ENCODE results near the gene RNF227. TPM values are rescaled to one million over a fixed set of nuclear protein-coding genes. Genes with fewer than 3 reads are reported as not detected.

Gene RNF227
- total and polyA plus RNA-seq, 4 experiments from 2014 or later, result 2.3 to 7.4 (median 5.1) TPM

- CTCF ChIA-PET (ENCODE audit: partially characterized antibody), result interaction anchor here (0.7 to 8.0 kb wide), 11 partner anchors 9 to 148 kb away, joined by 3 to 83 read pairs (median 4); partner anchors contain the start of gene RNF227
- POLR2A ChIA-PET (ENCODE audit: partially characterized antibody), result interaction anchor here (0.5 to 7.0 kb wide), 20 partner anchors 8 to 625 kb away, joined by 3 to 116 read pairs (median 7); partner anchors contain the start of genes CYB5D1, KDM6B, NAA38 and RNF227
- H3K4me1 Mint-ChIP-seq, result peaks cover 32 to 54% (median 44%) of the 10 kb centered on the region in 4 donors
Observed at GRCh38 chr17:7930841-7931631, 14.9 kb upstream of the RNF227 start.

GRCh38 chr17:7929158-7930023, 13.3 kb upstream of the RNF227 start, which contains the start of gene KCNAB3:
Gene KCNAB3, minus strand, starts transcription at chr17:7929856. Its CDS starts 421 bp downstream, at chr17:7929435.
- DNase-seq, result peak; percentile 57 to 75 (median 73)
- peaks cover 30 to 54% (median 41%) of the 10 kb centered on the region in 4 donors for H3K4me1 Mint-ChIP-seq
- H3K27me3 Mint-ChIP-seq, result no peaks in the 10 kb centered on the region
- H3K36me3 Mint-ChIP-seq, result peaks cover 5 to 19% of the 10 kb centered on the region in 2 donors
- H3K4me1 ChIP-seq (ENCODE audit: insufficient read depth, low read length), result peaks cover 33% of the 10 kb centered on the region
- no peaks in the 10 kb centered on the region for H3K36me3 ChIP-seq (ENCODE audit: insufficient read depth, low read length)
- H3K27ac Mint-ChIP-seq, result peak within 1 kb of the TSS; percentile 37 to 100 (median 98)
- H3K9me3 ChIP-seq (ENCODE audit: control insufficient read depth in 1 of 2, low read length in 2 of 2), result no peaks in the 10 kb centered on the region
- H3K27ac ChIP-seq (ENCODE audit: low read depth, low read length), result peak within 1 kb of the TSS; percentile 85
- H3K9me3 Mint-ChIP-seq, result no peaks in the 10 kb centered on the region
- H3K4me3 ChIP-seq (ENCODE audit: low read length in 2 of 2), result no peak within 1 kb of the TSS
- intact Hi-C loops (cut with micrococcal nuclease), result loop anchor here (5.0 kb wide), 3 partner anchors 38 to 358 kb away; partner anchors contain the start of gene RANGRF
- ChIA-PET CTCF (ENCODE audit: partially characterized antibody) (interaction anchor here (2.0 to 8.0 kb wide), 2 partner anchors 13 to 59 kb away, joined by 8 to 83 read pairs; partner anchors contain the start of gene RNF227), POLR2A (ENCODE audit: partially characterized antibody) (interaction anchor here (1.1 to 7.0 kb wide), 4 partner anchors 8 to 73 kb away, joined by 4 to 116 read pairs (median 8); partner anchors contain the start of genes CYB5D1, NAA38 and RNF227)
- peak within 1 kb of the TSS; percentile 94 to 100 (median 98) for H3K4me3 Mint-ChIP-seq
- no peaks in the 10 kb centered on the region for H3K27me3 ChIP-seq (ENCODE audit: insufficient read depth, low read length)

More at GRCh38 chr17:7930841-7931631, 14.9 kb upstream of the RNF227 start:
- H3K27ac Mint-ChIP-seq, result peak overlapping the region; percentile 88 to 100 (median 98)
- Histone ChIP-seq H3K27ac (ENCODE audit: low read depth, low read length) (peak overlapping the region; percentile 85), H3K4me1 (ENCODE audit: insufficient read depth, low read length) (peaks cover 33% of the 10 kb centered on the region), H3K36me3 (ENCODE audit: insufficient read depth, low read length) (no peaks in the 10 kb centered on the region), H3K9me3 (ENCODE audit: control insufficient read depth in 1 of 2, low read length in 2 of 2) (no peaks in the 10 kb centered on the region), H3K27me3 (ENCODE audit: insufficient read depth, low read length) (no peaks in the 10 kb centered on the region), H3K4me3 (ENCODE audit: low read length in 2 of 2) (peak overlapping the region; percentile 84 to 100)
- H3K4me3 Mint-ChIP-seq, result peak overlapping the region; percentile 94 to 100 (median 98)
- peaks cover 10 to 23% of the 10 kb centered on the region in 2 donors for H3K36me3 Mint-ChIP-seq
- DNase-seq, result no peak
- intact Hi-C loops (cut with micrococcal nuclease), result loop anchor here (5.0 kb wide), 3 partner anchors 36 to 356 kb away; partner anchors contain the start of gene RANGRF
- H3K9me3 Mint-ChIP-seq, result no peaks in the 10 kb centered on the region
- H3K27me3 Mint-ChIP-seq, result no peaks in the 10 kb centered on the region

GRCh38 chr17:7927596-7927995, 11.5 kb upstream of the RNF227 start:
- ChIA-PET CTCF (ENCODE audit: partially characterized antibody) (interaction anchor here (0.7 to 1.4 kb wide), 2 partner anchors 15 to 63 kb away, joined by 3 to 4 read pairs; no protein-coding TSS in a partner anchor), POLR2A (ENCODE audit: partially characterized antibody) (no interaction called here)
- Histone ChIP-seq H3K4me1 (ENCODE audit: insufficient read depth, low read length) (peaks cover 29% of the 10 kb centered on the region), H3K9me3 (ENCODE audit: control insufficient read depth in 1 of 2, low read length in 2 of 2) (no peaks in the 10 kb centered on the region), H3K27me3 (ENCODE audit: insufficient read depth, low read length) (no peaks in the 10 kb centered on the region), H3K4me3 (ENCODE audit: low read length in 2 of 2) (no peak overlapping the region), H3K27ac (ENCODE audit: low read depth, low read length) (no peak overlapping the region), H3K36me3 (ENCODE audit: insufficient read depth, low read length) (no peaks in the 10 kb centered on the region)
- intact Hi-C loops (cut with micrococcal nuclease), result no loop called here
- H3K4me1 Mint-ChIP-seq, result peaks cover 20 to 48% (median 35%) of the 10 kb centered on the region in 4 donors
- H3K4me3 Mint-ChIP-seq, result peak overlapping the region in 2 of 8 donors; percentile 58 to 74
- H3K9me3 Mint-ChIP-seq, result no peaks in the 10 kb centered on the region
- no peaks in the 10 kb centered on the region for H3K27me3 Mint-ChIP-seq
- no peak for DNase-seq
- peak overlapping the region in 3 of 7 donors; percentile 36 to 73 (median 66) for H3K27ac Mint-ChIP-seq
- H3K36me3 Mint-ChIP-seq, result peaks cover 5 to 16% of the 10 kb centered on the region in 2 donors

DNA sequence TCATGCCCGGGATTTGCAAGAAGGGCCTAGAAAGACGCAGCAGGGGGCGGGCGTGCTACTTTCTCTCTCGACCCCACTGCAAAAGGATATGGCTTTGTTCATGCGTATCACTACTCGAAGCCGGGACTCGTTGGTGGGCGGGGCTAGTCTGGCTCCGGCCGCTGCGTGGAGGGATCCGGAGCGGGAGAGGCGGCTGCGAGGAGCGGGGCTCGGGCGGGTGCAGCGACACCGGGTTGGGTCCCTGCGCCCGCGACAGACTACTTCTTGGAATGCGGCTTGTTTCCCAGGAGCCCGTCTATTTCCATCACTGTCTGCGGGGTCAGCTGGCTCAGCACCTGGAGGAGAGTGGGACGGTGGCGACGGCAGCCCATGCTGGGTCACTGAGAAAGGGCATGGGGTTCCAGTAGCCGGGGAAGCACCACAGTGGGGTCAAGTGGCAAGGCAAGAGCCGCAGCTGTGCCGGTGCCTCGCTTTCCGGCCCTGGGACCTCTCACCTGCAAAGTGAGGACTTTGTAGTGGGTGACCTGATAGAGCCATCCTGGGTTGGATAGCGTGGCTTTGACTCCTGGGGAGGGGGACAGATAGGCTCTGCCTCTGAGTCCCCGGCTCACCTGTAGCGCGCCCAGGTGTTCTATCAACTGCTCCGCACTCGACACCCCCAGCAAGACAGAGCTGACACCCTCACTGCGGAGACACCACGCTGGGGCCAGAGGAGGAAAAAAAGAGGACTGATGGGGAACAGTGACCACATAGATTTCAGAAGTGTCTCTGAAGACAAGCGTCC, 6.9 kb upstream of the RNF227 start:
- Mint-ChIP-seq H3K27ac (peak overlapping the region; percentile 74 to 100 (median 93)), H3K4me1 (peaks cover 7 to 25% (median 17%) of the 10 kb centered on the region in 4 donors), H3K27me3 (no peaks in the 10 kb centered on the region), H3K36me3 (peaks cover 0 to 4% of the 10 kb centered on the region in 2 donors), H3K9me3 (no peaks in the 10 kb centered on the region), H3K4me3 (peak overlapping the region; percentile 77 to 99 (median 88))
- peak; percentile 79 to 86 (median 80) for DNase-seq
- H3K27me3 ChIP-seq (ENCODE audit: insufficient read depth, low read length), result no peaks in the 10 kb centered on the region
- H3K4me1 ChIP-seq (ENCODE audit: insufficient read depth, low read length), result peaks cover 15% of the 10 kb centered on the region
- ChIA-PET POLR2A (ENCODE audit: partially characterized antibody) (interaction anchor here (0.7 to 3.6 kb wide), 10 partner anchors 8 to 325 kb away, joined by 3 to 41 read pairs (median 3); partner anchors contain the start of genes CNTROB, CTC1 and TRAPPC1), CTCF (ENCODE audit: partially characterized antibody) (interaction anchor here (1.3 to 2.5 kb wide), 6 partner anchors 9 to 72 kb away, joined by 3 to 13 read pairs (median 5); partner anchors contain the start of genes CNTROB and TRAPPC1)
- no peaks in the 10 kb centered on the region for H3K9me3 ChIP-seq (ENCODE audit: control insufficient read depth in 1 of 2, low read length in 2 of 2)
- peak overlapping the region; percentile 63 for H3K27ac ChIP-seq (ENCODE audit: low read depth, low read length)
- peak overlapping the region; percentile 48 to 70 for H3K4me3 ChIP-seq (ENCODE audit: low read length in 2 of 2)
- no peaks in the 10 kb centered on the region for H3K36me3 ChIP-seq (ENCODE audit: insufficient read depth, low read length)
- intact Hi-C loops (cut with micrococcal nuclease), result loop anchor here (1.0 kb wide), 1 partner anchor 9 kb away; the partner anchor contains the start of gene CNTROB

GRCh38 chr17:7922269-7922844, 6.3 kb upstream of the RNF227 start:
- Mint-ChIP-seq H3K4me1 (peaks cover 7 to 25% (median 14%) of the 10 kb centered on the region in 4 donors), H3K9me3 (no peaks in the 10 kb centered on the region), H3K4me3 (peak overlapping the region; percentile 77 to 99 (median 88)), H3K36me3 (peaks cover 0 to 1% of the 10 kb centered on the region in 2 donors), H3K27ac (peak overlapping the region; percentile 74 to 100 (median 93)), H3K27me3 (no peaks in the 10 kb centered on the region)
- peak overlapping the region; percentile 63 for H3K27ac ChIP-seq (ENCODE audit: low read depth, low read length)
- no peaks in the 10 kb centered on the region for H3K27me3 ChIP-seq (ENCODE audit: insufficient read depth, low read length)
- DNase-seq, result peak in 1 of 5 donors; percentile 38
- POLR2A ChIA-PET (ENCODE audit: partially characterized antibody), result interaction anchor here (0.5 to 3.6 kb wide), 8 partner anchors 8 to 381 kb away, joined by 3 to 41 read pairs (median 4); partner anchors contain the start of genes CNTROB, CTC1, KCNAB3 and TRAPPC1
- intact Hi-C loops (cut with micrococcal nuclease), result loop anchor here (1.0 kb wide), 1 partner anchor 10 kb away; the partner anchor contains the start of gene CNTROB
- H3K9me3 ChIP-seq (ENCODE audit: control insufficient read depth in 1 of 2, low read length in 2 of 2), result no peaks in the 10 kb centered on the region
- no peaks in the 10 kb centered on the region for H3K36me3 ChIP-seq (ENCODE audit: insufficient read depth, low read length)
- H3K4me3 ChIP-seq (ENCODE audit: low read length in 2 of 2), result peak overlapping the region; percentile 48 to 70
- CTCF ChIA-PET (ENCODE audit: partially characterized antibody), result interaction anchor here (1.1 to 2.5 kb wide), 8 partner anchors 9 to 71 kb away, joined by 3 to 13 read pairs (median 5); partner anchors contain the start of genes CNTROB and TRAPPC1
- peaks cover 15% of the 10 kb centered on the region for H3K4me1 ChIP-seq (ENCODE audit: insufficient read depth, low read length)
